Prostate gland (tissue), 2 donors: ENCODE measurements around the gene SH3BP1.

Source experiments
- POLR2A ChIP-seq: fragments of 450-650 bp; IDR thresholded peaks from one replicate; pipeline ENCODE4 v1.6.1; 2016; ENCODE audit warnings: antibody characterized with exemption, mild to moderate bottlenecking
- POLR2AphosphoS5 ChIP-seq: sonication (generic); formaldehyde crosslinking; IDR thresholded peaks from one replicate; pipeline ENCODE4 v1.6.1; 2017; ENCODE audit warnings: antibody characterized with exemption
- TF ChIP-seq, protein P1 (sequence below), 4 experiments: fragments of 200-600 bp in 2 of 4; fragments of 450-650 bp in 2 of 4; sonication (generic) in 2 of 4; IDR thresholded peaks; 1 replicate in 3 of 4; 2 replicates in 1 of 4; pipeline ENCODE4 v1.5.1; 2016 to 2019; ENCODE audit warnings: antibody characterized with exemption in 4 of 4, mild to moderate bottlenecking in 2 of 4, moderate library complexity in 2 of 4

DNA sequence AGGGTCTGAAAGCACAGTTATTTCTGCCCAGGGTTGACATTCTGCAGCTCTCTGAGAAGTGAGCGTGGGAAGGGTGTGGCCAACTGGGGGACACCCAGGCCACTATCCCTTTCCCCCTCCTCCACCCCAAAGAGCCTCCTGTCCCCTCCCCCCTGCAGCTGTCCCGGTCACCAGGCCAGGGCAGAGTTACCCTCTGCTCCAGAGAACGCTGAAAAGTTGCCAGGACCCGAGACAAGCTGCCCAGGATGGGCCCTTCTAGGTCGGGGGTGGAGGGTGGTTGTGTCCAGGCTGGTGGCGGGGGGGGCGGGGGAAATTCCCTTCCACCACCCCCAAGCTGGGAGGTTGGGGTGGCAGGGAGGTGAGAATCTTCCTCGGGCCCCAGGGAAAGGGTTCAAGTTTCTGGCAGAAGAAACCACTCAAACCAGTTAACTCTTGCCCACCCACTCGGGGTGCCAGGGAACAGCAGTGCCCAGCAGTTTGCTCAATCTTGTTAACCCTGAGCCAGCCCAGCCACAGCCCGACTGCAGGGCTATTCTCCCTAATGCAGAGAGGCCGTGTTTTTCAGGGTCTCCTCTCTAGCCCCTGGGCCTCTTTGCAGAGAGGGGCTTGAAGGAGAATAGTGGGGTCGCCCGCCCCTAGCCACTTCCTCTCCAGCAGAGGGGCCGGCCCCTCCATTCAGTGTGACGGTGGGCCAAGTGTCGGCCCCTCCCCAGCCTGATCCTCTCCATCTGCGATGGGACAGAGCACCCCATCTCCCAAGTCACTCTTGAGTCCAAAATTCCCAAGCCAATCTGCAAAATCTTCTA lies 36.7 kb downstream of the SH3BP1 start:
- TF ChIP-seq, protein P1, sequence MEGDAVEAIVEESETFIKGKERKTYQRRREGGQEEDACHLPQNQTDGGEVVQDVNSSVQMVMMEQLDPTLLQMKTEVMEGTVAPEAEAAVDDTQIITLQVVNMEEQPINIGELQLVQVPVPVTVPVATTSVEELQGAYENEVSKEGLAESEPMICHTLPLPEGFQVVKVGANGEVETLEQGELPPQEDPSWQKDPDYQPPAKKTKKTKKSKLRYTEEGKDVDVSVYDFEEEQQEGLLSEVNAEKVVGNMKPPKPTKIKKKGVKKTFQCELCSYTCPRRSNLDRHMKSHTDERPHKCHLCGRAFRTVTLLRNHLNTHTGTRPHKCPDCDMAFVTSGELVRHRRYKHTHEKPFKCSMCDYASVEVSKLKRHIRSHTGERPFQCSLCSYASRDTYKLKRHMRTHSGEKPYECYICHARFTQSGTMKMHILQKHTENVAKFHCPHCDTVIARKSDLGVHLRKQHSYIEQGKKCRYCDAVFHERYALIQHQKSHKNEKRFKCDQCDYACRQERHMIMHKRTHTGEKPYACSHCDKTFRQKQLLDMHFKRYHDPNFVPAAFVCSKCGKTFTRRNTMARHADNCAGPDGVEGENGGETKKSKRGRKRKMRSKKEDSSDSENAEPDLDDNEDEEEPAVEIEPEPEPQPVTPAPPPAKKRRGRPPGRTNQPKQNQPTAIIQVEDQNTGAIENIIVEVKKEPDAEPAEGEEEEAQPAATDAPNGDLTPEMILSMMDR (IDR thresholded peaks at IDR 0.05): no peak
- no peak for TF ChIP-seq POLR2A
- TF ChIP-seq POLR2AphosphoS5: no peak
